ENCODE data around the gene ZNF414.

GRCh38 chr19:8531470-8531869 lies 17.5 kb upstream of the ZNF414 start:
- no peak for TF ChIP-seq RAD21 (IDR thresholded peaks at IDR 0.05; ENCODE audit: low read length)
- no peak for TF ChIP-seq CEBPB (IDR thresholded peaks at IDR 0.05; ENCODE audit: low read depth, low read length)
- TF ChIP-seq POLR2A (IDR thresholded peaks at IDR 0.05; ENCODE audit: low read depth, low read length): no peak
- TF ChIP-seq, protein P1, sequence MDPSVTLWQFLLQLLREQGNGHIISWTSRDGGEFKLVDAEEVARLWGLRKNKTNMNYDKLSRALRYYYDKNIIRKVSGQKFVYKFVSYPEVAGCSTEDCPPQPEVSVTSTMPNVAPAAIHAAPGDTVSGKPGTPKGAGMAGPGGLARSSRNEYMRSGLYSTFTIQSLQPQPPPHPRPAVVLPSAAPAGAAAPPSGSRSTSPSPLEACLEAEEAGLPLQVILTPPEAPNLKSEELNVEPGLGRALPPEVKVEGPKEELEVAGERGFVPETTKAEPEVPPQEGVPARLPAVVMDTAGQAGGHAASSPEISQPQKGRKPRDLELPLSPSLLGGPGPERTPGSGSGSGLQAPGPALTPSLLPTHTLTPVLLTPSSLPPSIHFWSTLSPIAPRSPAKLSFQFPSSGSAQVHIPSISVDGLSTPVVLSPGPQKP (IDR thresholded peaks at IDR 0.05; ENCODE audit: borderline replicate concordance, low read depth, low read length): no peak
- no peak for TF ChIP-seq CTCF (conservative IDR thresholded peaks at IDR 0.05; ENCODE audit: low read depth, low read length)
- no peak for TF ChIP-seq RCOR1 (IDR thresholded peaks at IDR 0.05; ENCODE audit: insufficient replicate concordance, low read length)
- TF ChIP-seq BHLHE40 (IDR thresholded peaks at IDR 0.05; ENCODE audit: low read depth, low read length): no peak
- no peak for TF ChIP-seq MXI1 (IDR thresholded peaks at IDR 0.05; ENCODE audit: borderline replicate concordance, low read depth, low read length)
- no peak for TF ChIP-seq USF2 (IDR thresholded peaks at IDR 0.05; ENCODE audit: low read depth, low read length)

Data from IMR-90 (cell line).